ENCODE measurements around the gene DUSP1.

- TF ChIP-seq, protein P1, sequence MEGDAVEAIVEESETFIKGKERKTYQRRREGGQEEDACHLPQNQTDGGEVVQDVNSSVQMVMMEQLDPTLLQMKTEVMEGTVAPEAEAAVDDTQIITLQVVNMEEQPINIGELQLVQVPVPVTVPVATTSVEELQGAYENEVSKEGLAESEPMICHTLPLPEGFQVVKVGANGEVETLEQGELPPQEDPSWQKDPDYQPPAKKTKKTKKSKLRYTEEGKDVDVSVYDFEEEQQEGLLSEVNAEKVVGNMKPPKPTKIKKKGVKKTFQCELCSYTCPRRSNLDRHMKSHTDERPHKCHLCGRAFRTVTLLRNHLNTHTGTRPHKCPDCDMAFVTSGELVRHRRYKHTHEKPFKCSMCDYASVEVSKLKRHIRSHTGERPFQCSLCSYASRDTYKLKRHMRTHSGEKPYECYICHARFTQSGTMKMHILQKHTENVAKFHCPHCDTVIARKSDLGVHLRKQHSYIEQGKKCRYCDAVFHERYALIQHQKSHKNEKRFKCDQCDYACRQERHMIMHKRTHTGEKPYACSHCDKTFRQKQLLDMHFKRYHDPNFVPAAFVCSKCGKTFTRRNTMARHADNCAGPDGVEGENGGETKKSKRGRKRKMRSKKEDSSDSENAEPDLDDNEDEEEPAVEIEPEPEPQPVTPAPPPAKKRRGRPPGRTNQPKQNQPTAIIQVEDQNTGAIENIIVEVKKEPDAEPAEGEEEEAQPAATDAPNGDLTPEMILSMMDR (IDR thresholded peaks at IDR 0.05; ENCODE audit: insufficient read depth, low read length, poor library complexity, severe bottlenecking), result peak; percentile 94
- TF ChIP-seq EZH2phosphoT487 (conservative IDR thresholded peaks at IDR 0.05; ENCODE audit: low read length), result no peak
These were observed 1.3 kb upstream of the DUSP1 start for GRCh38 chr5:172772112-172772906.

Measured in SU-DHL-6 (cell line).